ENCODE results near the gene AACS.

Gene AACS

DNA sequence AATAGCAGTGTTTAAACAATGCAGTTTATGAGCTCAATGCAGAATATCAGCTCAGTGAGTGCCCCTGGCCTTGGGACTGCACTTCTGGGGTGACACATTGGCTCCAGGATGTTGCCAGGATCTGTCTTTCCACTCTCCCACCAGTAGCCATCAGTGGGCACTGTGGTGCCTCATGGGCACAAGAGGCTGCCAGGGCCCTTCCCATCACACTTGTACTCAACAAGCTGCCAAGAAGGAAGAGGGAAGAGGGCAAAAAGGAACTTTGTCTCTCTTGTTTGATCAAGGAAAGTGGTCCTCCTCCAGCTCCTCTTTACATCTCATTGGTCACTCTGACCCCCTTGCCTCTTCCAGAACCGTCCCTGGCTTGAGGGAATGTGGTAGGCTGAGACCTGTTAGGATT lies 115.9 kb downstream of the AACS start:
- Mint-ChIP-seq H3K4me1 (no peaks in the 10 kb centered on the region), H3K36me3 (ENCODE audit: low read depth) (no peaks in the 10 kb centered on the region), H3K4me3 (no peak overlapping the region), H3K9me3 (no peaks in the 10 kb centered on the region), H3K27ac (no peak overlapping the region), H3K27me3 (peaks cover 54% of the 10 kb centered on the region)
- no peak for DNase-seq
- no peak for ATAC-seq

DNA sequence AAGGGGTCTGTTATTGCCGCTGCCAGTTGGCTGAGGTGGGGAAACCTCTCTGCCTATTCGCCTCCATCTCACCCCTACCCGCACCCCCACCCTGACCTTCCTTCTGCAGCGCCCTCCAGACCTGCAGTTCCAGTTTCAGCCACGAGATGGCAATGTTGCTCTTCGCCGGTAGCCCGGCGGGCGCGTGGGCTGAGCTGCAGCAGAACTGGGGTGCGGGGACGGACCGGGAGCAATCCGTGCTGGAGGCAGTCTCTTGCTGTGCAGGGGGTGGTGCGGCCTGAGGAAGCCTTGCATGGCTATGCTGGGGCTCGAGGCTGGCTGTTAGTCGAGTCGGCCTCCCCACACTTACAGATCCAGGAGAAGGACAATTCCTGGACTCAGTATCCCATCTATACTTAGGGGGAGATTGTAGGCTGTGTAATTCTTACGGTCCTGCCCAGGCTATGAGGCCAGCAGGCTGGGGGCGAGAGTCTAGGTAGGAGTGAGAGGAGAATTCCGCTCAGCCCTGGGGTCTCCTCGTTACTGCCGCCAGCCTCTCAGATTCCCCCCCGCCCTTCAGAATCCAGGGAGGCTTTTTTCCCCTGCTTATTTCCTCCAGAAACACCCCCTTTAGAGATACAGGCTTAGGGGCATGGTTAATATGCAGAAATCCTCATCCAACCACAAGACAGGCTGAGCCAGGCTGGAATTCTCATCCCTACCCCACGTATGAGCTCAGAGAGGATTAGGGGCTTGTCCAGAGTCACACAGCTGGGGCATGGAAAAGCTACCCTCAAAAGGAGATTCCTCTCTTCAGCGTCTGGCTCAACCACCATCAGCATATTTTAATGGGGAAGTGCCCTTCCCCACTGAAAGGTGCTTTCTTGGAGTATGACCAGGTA lies 118.2 kb downstream of the AACS start:
- no peaks in the 10 kb centered on the region for H3K9me3 Mint-ChIP-seq
- H3K27ac Mint-ChIP-seq, result no peak overlapping the region
- H3K36me3 Mint-ChIP-seq (ENCODE audit: low read depth), result no peaks in the 10 kb centered on the region
- DNase-seq (peak; percentile 87), ATAC-seq (peak; percentile 60)
- H3K4me3 Mint-ChIP-seq, result no peak overlapping the region
- H3K4me1 Mint-ChIP-seq, result no peaks in the 10 kb centered on the region
- H3K27me3 Mint-ChIP-seq, result peaks cover 58% of the 10 kb centered on the region

DNA sequence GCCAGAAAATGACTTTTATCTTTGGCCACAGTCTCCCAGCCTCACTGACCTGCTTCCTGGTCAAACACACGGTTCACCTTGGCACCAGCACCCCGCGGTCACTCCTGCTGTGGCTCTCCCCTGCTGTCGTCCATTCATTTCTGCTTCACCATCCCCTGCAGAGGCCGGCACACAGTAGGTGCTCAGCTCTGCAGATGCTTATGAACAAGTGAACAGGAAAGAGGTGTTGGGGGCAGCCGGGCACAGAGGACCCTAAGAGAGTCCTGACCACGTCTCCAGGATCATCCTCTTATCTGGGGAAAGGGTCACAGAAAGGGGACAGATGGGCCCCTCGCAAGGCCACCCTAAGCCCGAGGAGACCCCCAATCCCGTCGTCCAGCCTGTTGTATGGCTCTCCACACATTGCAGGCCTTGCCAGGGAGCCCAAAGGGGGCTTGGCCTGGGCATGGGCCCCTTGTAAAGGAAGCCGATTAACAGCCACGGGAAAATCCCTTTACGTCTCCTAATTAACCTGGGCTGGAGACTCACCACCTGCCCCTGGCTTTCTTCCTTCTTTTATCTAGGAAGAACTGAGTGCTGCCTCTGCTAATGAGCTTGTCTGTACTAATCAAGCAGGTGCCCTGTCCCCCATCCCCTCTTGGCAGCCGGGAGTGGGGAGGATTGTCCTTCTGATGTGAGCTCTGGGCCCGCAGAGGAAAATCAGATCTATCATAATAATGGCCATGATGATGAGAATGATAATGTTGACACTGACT lies 119.2 kb downstream of the AACS start:
- ATAC-seq, result no peak
- Mint-ChIP-seq H3K4me1 (no peaks in the 10 kb centered on the region), H3K27ac (no peak overlapping the region), H3K9me3 (no peaks in the 10 kb centered on the region), H3K27me3 (peaks cover 63% of the 10 kb centered on the region), H3K4me3 (no peak overlapping the region), H3K36me3 (ENCODE audit: low read depth) (no peaks in the 10 kb centered on the region)
- no peak for DNase-seq

DNA sequence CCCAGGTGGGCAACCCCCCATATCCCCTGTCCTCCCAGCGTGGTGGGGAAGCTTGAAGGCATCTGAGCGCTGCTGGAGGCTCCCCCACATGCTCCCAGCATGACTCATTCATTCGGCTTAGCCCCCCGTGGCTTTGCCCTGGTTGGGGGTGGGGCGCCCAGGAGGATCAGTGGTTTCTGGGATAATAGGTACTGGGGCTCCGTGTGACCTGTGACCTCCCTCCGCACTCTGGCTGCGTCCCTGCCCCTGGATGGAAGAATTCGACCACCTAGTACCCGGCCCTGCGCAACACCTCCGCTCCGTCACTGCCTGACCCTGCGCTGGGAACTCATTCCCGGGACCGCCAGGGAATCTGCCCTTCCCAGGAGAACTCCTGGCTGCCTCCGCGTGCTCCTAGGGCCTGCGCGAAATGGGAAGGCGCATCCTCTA lies 120.1 kb downstream of the AACS start:
- ATAC-seq, result no peak
- Mint-ChIP-seq H3K27ac (no peak overlapping the region), H3K36me3 (ENCODE audit: low read depth) (no peaks in the 10 kb centered on the region), H3K27me3 (peaks cover 70% of the 10 kb centered on the region), H3K4me3 (no peak overlapping the region), H3K9me3 (no peaks in the 10 kb centered on the region), H3K4me1 (no peaks in the 10 kb centered on the region)
- no peak for DNase-seq

DNA sequence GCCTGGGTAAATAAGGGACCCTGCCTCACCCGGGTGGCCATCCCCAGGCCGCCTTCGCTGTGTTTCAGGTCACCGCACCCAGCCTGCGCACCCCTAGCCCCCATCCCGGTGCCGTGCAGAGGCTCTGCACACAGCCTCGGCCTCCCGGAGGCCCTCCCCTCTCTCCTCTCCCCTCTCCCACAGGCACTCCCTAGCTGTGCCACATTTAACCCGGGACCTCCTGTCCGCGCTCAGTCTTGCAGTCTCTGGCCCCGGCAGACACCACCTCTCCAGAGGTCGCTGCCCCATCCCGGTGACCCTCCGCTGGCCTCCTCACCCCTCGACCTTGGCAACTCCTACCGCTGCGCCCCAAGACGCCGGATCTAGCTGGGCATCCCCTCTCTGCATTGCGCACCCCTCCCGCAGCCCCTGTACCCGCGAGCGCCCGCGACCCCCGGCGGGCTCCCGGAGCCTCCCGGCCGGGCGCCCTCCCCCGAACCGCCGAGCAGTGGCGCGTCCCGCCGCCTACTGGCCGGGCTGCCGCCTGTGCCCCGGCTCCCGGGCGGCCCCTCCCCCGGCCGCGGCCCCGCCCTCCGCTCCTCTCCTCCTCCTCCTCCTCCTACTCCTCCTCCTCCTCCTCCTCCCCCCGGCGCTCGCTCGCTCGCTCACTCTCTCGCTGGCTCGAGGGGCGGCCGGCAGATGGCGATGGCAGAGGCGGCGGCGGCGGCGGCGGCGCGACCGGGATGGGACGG lies 120.7 kb downstream of the AACS start, which contains the start of gene TMEM132B:
TMEM132B (plus strand) TSS at position 647 of the 731 bp plus-strand sequence.
- H3K9me3 Mint-ChIP-seq, result no peaks in the 10 kb centered on the region

DNA sequence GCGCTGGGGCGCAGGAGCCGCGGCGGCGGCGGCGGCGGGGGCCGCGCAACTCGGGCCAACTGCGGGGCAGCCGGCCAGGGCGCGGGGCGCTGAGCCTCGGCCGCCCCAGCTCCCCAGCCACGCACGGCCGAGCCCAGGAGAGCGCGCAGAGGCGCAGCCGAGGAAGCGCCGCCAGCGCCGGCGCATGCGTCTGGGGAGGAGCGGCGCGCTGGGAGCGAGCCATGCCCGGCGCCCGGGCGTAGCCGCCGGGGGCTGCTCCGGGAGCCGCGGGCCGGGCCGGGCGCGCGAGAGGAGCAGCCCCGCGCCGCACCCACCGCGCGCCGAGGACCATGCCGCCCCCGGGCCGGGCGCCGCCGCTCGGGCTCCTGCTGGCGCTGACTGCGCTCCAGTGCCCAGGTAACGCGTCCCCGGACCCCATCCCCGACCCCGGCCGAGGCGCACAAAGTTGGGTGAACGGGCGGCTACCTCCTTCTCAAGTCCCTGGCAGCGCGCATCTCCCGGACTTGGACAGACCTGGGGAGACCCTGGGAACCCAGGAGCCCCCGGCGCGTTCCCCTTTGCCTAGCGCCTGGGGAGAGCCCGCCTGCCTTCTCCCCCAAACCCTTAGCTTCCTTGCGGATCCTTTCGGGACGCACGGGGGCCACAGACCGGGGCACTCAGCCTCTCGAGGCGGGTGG lies 121.4 kb downstream of the AACS start:
- Mint-ChIP-seq H3K4me1 (no peaks in the 10 kb centered on the region), H3K4me3 (no peak overlapping the region), H3K27ac (no peak overlapping the region), H3K9me3 (no peaks in the 10 kb centered on the region), H3K27me3 (peaks cover 69% of the 10 kb centered on the region), H3K36me3 (ENCODE audit: low read depth) (no peaks in the 10 kb centered on the region)
- no peak for ATAC-seq
- no peak for DNase-seq

More for the DNA sequence above, 120.7 kb downstream of the AACS start, which contains the start of gene TMEM132B:
- no peak for ATAC-seq
- DNase-seq, result peak; percentile 56
- H3K36me3 Mint-ChIP-seq (ENCODE audit: low read depth), result no peaks in the 10 kb centered on the region
- no peak within 1 kb of the TSS for H3K27ac Mint-ChIP-seq
- no peaks in the 10 kb centered on the region for H3K4me1 Mint-ChIP-seq
- H3K27me3 Mint-ChIP-seq, result peaks cover 70% of the 10 kb centered on the region
- H3K4me3 Mint-ChIP-seq, result no peak within 1 kb of the TSS

DNA sequence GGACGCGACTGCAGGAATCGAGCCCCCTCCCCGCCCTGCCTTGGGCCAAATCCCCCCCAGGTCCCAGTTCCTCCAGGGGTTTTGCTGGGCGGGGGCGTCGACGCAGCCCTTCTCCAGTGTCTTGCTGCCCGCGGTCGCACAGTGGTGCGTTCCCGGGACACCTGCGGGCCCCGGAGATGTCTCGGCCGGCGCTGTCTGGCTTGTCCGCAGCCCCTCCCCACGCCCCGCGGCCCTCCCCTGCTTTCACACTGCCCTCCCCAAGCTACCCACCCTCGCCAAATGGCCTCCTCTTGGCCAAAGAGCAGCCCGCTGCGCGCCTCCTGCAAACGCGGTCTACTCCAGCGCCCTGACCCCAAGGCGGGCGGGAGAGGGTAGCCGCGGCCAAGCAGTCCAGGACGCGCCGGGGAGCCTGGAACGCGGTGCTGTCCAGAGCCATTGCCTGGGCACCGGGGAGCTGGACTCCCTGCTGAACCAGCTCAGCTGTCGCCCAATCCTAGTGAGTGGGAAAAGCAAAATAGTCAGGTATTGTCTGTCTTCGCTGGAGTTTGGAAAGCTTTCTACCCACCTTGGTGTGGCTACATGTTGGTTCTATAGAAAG lies 122.0 kb downstream of the AACS start:
- H3K27me3 Mint-ChIP-seq, result peaks cover 67% of the 10 kb centered on the region
- DNase-seq, result no peak
- no peak for ATAC-seq
- no peak overlapping the region for H3K4me3 Mint-ChIP-seq
- no peaks in the 10 kb centered on the region for H3K9me3 Mint-ChIP-seq
- no peaks in the 10 kb centered on the region for H3K36me3 Mint-ChIP-seq (ENCODE audit: low read depth)
- H3K4me1 Mint-ChIP-seq, result no peaks in the 10 kb centered on the region
- H3K27ac Mint-ChIP-seq, result no peak overlapping the region

DNA sequence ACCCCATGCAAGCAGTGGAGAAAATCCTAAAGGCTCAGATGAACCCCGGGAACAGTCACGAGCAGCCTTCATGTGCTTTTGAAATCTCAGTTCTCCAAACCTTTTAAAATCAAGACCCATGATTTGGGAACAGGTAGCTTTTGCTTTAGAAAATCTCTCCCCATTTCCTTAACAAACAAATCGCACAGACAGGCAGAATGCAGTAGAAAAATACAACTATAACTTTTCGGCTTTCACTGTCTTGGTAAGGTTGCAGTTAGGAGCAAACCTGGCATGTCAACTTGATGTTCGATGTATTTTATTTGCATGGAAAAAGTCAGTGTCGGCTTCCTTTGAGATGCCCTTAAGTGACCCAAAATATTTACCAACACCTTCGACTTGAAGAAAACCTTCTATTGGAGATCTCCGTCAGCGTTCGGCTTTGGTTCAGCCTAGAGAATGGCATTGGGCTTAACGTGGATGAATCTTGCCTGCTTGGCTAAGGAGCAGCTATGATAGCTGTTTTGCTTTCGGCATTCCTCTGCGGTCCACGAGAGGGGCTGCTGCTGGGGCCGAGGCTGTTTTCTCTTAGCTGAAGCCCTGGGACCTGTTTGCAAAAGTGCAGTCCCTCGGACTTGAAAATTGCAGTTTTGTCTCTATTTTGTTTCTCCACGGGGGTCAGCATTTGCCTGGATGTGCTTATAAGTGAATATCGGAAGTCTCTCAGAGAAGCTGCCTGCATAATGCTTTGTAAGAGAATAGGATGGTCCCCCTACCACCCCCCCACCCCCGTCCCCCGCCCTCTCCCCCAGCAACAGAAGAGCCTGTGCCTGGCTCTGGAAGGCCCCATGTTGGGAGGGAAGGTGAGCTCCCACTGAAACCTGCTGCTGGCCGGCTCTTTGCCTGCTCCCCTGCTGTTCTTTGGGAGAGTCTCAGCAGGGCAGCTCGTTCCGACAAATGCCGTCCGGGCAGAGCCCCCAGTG lies 122.8 kb downstream of the AACS start:
- Mint-ChIP-seq H3K27me3 (peaks cover 66% of the 10 kb centered on the region), H3K27ac (no peak overlapping the region), H3K4me1 (no peaks in the 10 kb centered on the region), H3K36me3 (ENCODE audit: low read depth) (no peaks in the 10 kb centered on the region), H3K4me3 (no peak overlapping the region), H3K9me3 (no peaks in the 10 kb centered on the region)
- ATAC-seq (no peak), DNase-seq (no peak)

DNA sequence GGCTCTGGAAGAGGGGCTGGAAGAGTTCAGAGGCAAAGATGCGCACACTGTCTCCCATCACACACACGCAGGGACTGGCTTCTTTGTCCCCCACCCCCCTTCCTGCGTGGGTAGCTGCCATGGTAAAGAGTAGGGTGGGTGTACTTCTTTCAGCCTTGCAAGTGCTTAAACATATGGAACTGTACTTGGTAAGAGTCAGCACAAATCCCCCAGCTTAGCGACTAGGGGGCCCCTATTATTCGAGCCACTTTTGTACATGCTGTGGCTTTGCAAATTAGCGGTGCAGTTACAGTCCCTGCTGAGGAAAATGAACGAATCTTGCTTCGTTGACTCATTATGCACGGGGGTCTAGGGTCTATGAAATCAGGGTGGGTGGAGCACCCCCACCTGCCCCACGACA lies 123.8 kb downstream of the AACS start:
- no peak for DNase-seq
- ATAC-seq, result no peak
- no peaks in the 10 kb centered on the region for H3K36me3 Mint-ChIP-seq (ENCODE audit: low read depth)
- no peak overlapping the region for H3K4me3 Mint-ChIP-seq
- H3K27ac Mint-ChIP-seq, result no peak overlapping the region
- H3K9me3 Mint-ChIP-seq, result no peaks in the 10 kb centered on the region
- H3K27me3 Mint-ChIP-seq, result peaks cover 58% of the 10 kb centered on the region
- no peaks in the 10 kb centered on the region for H3K4me1 Mint-ChIP-seq

DNA sequence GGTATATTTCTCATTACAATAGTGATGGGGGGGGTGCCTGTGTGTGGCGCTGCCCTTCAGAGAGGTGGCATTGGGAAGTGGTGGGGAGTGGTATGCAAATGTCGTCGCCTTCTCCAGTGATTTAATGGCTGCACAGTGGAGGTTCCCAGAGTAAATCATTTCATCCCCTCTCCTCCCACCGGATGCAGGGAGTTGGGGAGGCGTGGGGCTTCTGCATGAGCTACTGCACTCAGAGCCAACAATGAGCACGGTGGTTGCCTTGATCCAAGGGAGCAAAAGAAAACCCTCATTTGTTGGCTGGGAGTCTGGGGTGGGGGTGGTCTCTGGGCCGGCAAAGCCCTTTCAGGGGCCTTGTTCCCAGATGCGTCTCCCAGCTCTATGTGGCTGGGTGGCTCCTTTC lies 124.3 kb downstream of the AACS start:
- Mint-ChIP-seq H3K9me3 (no peaks in the 10 kb centered on the region), H3K4me1 (no peaks in the 10 kb centered on the region), H3K27ac (no peak overlapping the region), H3K36me3 (ENCODE audit: low read depth) (no peaks in the 10 kb centered on the region), H3K27me3 (peaks cover 56% of the 10 kb centered on the region), H3K4me3 (no peak overlapping the region)
- DNase-seq, result no peak
- ATAC-seq, result no peak

DNA sequence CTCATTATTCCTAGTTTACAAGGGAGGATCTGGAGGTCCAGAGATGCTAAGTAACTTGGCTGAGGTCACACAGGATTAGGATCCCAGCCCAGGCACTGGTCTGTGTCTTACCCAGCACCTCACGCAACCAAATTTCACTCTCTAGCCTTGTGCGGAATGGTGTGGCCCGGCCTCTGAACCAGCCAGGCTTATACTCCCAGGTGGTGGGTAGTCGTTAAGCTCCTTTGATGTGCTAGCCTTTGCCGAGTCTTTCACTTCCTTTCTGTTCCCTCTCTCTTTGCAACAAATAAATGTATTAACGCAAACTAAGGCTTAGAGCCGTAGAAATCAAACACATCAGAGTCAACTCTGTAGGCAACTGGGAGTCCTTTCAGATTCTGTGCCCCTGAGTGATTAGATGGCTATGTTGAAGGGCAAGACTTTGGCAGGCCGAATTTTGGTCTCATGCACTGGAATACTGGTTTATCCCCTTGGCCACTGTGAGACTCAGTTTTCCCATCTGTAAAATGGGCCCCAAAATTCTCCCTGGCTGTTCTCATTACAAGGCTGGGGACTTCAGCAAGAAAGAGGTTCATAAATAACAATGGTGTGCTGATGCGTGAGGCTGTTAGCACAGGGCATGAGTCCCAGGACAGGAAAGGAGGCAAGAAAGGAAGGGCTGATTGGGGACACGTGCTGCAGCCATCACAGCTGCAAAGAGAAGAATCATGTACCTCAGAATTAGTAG lies 126.3 kb downstream of the AACS start:
- ATAC-seq (no peak), DNase-seq (no peak)
- H3K27me3 Mint-ChIP-seq, result peaks cover 56% of the 10 kb centered on the region
- no peak overlapping the region for H3K27ac Mint-ChIP-seq
- no peak overlapping the region for H3K4me3 Mint-ChIP-seq
- no peaks in the 10 kb centered on the region for H3K36me3 Mint-ChIP-seq (ENCODE audit: low read depth)
- no peaks in the 10 kb centered on the region for H3K4me1 Mint-ChIP-seq
- no peaks in the 10 kb centered on the region for H3K9me3 Mint-ChIP-seq

DNA sequence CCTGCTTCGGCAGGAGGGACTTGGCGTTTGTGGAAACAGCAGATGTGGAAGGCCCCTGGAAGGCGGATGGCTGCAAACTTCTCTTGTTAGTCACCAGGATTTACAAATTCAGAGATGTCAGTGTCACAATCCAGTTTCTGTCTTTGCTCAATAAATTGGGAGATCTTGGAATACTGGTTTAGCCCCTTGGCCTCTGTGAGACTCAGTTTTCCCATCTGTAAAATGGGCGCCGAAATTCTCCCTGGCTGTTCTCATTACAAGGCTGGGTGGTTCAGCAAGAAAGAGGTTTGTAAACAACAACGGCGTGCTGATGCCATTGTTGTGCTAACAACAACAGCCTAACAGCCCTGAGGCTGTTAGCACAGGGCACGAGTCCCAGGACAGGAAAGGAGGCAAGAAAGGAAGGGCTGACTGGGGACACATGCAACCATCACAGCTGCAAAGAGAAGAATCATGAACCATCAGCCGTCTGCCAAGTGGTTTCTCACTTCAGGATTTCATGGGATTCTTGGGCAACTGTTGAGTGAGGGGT lies 127.5 kb downstream of the AACS start:
- Mint-ChIP-seq H3K27ac (no peak overlapping the region), H3K4me3 (no peak overlapping the region), H3K9me3 (no peaks in the 10 kb centered on the region), H3K36me3 (ENCODE audit: low read depth) (no peaks in the 10 kb centered on the region), H3K27me3 (peaks cover 51% of the 10 kb centered on the region), H3K4me1 (no peaks in the 10 kb centered on the region)
- DNase-seq (no peak), ATAC-seq (no peak)

All from activated naive CD8-positive, alpha-beta T cell treated with anti-CD3 and anti-CD28 coated beads, Interleukin-2, amount 50 U/mL, for 24 hours (primary cell).